Retinal pigment epithelial cell (primary cell): ENCODE results near the gene MMP20.

Experiments used
- DNase-seq: peaks from one replicate; pipeline ENCODE4 v3.0.0-alpha.2; 2010; ENCODE audit warnings: low read depth
- H3K4me3 ChIP-seq: 2 replicates; pipeline ENCODE4 v1.5.1; 2011; ENCODE audit warnings: mild to moderate bottlenecking, low read length, control low read depth, moderate library complexity
- TF ChIP-seq, protein P1 (sequence below): conservative IDR thresholded peaks from 2 replicates; pipeline ENCODE4 v1.5.1; 2011; ENCODE audit warnings: low read depth, low read length, control low read depth, inconsistent platforms

MMP20 gene

DNA sequence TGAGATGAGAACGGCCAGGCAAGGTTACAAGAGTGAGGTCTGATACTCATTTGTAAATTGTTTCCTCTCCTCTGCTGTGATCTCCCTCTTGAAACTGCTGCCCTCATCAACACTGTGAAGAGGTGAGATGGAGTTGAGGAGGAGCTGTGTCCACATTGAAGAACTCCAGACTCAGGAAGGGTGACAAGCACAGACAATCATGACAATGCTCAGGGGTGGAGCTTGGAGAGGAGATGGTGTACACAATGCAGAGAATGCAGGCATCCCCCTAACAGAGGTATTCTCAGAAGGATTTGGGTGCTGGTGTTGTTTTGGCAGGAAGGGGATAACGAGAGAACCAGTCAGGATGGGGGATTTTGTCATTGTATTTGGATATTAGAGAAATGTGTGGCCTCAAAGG is 73.1 kb downstream of the MMP20 start:
- no peak overlapping the region for H3K4me3 ChIP-seq
- DNase-seq = no peak
- TF ChIP-seq, protein P1, sequence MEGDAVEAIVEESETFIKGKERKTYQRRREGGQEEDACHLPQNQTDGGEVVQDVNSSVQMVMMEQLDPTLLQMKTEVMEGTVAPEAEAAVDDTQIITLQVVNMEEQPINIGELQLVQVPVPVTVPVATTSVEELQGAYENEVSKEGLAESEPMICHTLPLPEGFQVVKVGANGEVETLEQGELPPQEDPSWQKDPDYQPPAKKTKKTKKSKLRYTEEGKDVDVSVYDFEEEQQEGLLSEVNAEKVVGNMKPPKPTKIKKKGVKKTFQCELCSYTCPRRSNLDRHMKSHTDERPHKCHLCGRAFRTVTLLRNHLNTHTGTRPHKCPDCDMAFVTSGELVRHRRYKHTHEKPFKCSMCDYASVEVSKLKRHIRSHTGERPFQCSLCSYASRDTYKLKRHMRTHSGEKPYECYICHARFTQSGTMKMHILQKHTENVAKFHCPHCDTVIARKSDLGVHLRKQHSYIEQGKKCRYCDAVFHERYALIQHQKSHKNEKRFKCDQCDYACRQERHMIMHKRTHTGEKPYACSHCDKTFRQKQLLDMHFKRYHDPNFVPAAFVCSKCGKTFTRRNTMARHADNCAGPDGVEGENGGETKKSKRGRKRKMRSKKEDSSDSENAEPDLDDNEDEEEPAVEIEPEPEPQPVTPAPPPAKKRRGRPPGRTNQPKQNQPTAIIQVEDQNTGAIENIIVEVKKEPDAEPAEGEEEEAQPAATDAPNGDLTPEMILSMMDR = no peak

DNA sequence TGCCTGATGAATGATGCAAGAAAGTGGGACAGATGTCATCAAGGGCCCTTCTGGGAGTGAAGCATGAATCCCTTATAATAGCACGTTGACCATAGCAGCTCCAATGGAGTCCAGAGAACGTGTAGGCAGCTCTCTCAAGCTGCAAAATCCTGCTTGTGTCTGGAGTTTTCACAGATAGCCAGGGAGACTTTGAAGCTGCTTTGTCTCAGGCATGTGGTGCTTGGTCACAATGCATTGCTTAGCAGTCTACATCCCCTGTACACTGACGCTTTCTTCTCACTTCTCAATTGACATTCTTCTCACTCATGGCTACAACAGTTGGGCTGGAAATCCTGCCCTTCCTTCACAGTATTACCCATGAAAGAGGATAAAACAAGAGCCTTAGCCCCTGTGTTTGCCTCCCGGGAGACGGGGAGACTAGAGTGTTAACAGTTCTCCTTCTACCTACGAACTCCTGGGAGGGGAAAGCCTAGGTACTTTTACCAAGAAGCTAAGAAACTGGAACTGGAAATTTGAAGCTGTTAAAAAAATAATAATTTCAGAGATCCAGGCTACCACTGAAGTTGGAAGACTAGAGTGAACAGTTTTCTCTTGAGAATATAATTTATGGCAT is 73.9 kb downstream of the MMP20 start:
- H3K4me3 ChIP-seq = no peak overlapping the region
- TF ChIP-seq, protein P1 = no peak
- no peak for DNase-seq

DNA sequence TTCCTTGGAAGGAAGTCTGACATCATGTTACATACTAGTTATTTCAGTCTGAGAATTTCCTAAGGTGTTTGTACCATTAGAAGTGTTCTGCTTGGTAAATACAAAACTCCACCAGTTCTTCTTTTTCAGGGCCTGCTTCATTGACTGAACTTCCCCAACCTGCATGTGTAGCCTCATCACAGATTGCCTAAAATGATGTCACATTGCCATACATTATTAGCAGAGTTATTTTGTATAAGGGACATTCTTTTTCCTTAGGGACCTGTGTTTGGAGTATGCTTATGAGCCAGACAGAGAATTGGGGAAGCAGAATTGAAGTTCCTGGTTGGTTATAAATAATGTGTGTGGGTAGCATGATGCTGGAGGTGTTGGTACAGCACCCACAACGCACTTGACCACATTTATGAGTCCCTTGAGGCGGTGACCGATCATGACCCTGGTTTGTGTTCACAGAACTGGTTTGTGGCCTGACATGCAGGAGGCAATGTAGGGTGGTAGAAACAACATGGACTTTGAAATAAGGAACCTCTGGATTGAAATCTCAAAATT is 78.1 kb downstream of the MMP20 start:
- TF ChIP-seq, protein P1 = no peak
- DNase-seq = no peak
- H3K4me3 ChIP-seq = no peak overlapping the region

DNA sequence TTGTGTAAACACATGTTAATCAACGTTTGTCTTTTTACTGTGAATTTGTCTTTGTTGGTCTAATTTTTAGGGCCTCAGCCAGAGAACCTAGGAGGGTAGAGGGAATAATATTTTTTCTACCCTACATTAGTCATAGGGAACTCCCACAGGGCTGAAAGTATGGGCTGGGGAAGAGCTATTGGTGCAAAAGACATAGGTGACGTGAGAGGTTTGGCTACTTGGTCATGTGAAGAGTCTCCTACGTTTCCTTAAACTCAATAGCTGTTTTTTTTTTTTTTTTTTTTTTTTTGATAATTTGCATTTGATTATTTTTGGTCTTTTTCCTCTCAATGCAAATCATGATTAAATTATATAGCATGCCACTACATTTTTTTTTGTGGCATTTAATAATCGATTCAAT is 78.7 kb downstream of the MMP20 start:
- no peak for DNase-seq
- no peak overlapping the region for H3K4me3 ChIP-seq
- TF ChIP-seq, protein P1 = no peak

DNA sequence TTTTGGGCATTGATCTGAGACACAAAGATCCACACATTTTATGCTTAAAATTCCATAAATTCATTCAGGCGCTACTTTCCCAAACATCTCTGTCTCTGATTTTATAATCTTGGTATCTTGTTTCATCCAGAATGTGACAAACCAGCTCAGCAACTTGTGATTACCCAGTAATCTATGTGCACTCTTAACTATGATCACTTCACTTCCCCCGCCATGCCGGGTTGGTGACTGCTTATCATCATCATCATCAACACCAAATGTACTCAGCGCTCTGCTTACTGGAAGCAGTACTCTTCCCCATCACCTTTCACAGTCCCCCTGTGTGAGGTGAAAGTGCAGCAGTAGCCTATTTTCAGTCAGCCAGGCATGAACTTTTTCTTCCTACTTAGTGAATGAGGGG is 79.4 kb downstream of the MMP20 start:
- TF ChIP-seq, protein P1 = no peak
- no peak for DNase-seq
- H3K4me3 ChIP-seq = no peak overlapping the region

DNA sequence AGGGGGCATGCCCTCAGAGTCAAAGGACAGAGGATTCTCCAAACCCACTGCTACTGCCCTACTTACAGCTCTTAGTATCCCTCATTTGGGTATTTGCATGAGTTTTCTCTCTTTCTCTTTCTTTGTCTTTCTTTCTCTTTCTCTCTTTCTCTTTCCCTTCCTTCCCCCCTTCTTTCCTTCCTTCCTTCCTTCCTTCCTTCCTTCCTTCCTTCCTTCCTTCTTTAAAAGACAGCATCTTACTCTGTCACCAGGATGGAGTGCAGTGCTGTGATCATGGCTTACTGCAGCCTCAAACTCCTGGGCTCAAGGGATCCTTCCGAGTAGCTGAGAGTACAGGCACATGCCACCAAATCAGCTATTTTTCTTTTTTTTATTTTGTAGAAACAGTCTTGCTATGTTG is 80.5 kb downstream of the MMP20 start:
- H3K4me3 ChIP-seq = no peak overlapping the region
- TF ChIP-seq, protein P1 = no peak
- no peak for DNase-seq

DNA sequence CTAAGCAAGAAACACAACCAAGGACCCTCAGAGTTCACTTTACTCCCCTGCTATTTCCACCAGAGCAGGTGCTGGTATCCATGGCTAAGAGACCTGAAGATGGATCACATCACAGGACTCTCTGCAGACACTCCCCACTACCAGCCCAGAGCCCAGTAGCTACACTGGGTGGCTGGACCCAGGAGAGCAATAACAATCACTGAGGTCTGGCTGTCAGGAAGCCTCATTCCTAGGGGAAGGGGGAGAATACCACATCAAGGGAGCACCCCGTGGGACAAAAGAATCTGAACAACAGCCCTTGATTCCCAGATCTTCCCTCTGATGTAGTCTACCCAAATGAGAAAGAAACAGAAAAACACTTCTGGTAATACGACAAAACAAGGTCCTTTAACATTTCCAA is 85.6 kb downstream of the MMP20 start:
- TF ChIP-seq, protein P1 = no peak

More for the DNA sequence above, 85.6 kb downstream of the MMP20 start:
- no peak for DNase-seq
- H3K4me3 ChIP-seq = no peak overlapping the region
